ENCODE data around the gene RMC1.
A peak's percentile ranks its signal among the peaks of the same experiment; 100 is the strongest.
"Not testable (repeated sequence)": the region's sequence is repeated elsewhere in the genome, so short reads cannot be mapped to it uniquely, and the experiment has no call there.

RMC1 gene

GRCh38 chr18:23503038-23503962, at the start of gene RMC1:
Gene RMC1 (plus strand): TSS chr18:23503511. CDS start chr18:23503619, 108 bp downstream.
- DNase-seq, result peak; percentile 94

GRCh38 chr18:23453680-23454058, 49.6 kb upstream of the RMC1 start:
- peak; percentile 30 for DNase-seq

- no peak for DNase-seq
These were observed 46.5 kb upstream of the RMC1 start for GRCh38 chr18:23456835-23457234.

- peak; percentile 40 for DNase-seq
These were observed 44.3 kb upstream of the RMC1 start for GRCh38 chr18:23458830-23459529.

GRCh38 chr18:23459530-23459921, 43.8 kb upstream of the RMC1 start:
- DNase-seq, result no peak

- DNase-seq, result no peak
These were observed 42.7 kb upstream of the RMC1 start for GRCh38 chr18:23460285-23461273.

- DNase-seq, result no peak
These were observed 40.4 kb upstream of the RMC1 start for GRCh38 chr18:23462876-23463275.

GRCh38 chr18:23468753-23469459, 34.4 kb upstream of the RMC1 start:
- no peak for DNase-seq

- DNase-seq, result no peak
These were observed 32.5 kb upstream of the RMC1 start for GRCh38 chr18:23470620-23471387.

- DNase-seq, result no peak
These were observed 31.8 kb upstream of the RMC1 start for GRCh38 chr18:23471486-23471885.

GRCh38 chr18:23479829-23480505, 23.3 kb upstream of the RMC1 start:
- no peak for DNase-seq

- peak; percentile 46 for DNase-seq
These were observed 18.6 kb upstream of the RMC1 start for GRCh38 chr18:23484561-23485182.

- no peak for DNase-seq
These were observed 17.9 kb upstream of the RMC1 start for GRCh38 chr18:23485386-23485785.

GRCh38 chr18:23487738-23488570, 15.4 kb upstream of the RMC1 start:
- DNase-seq, result no peak

- not testable (repeated sequence) for DNase-seq
These were observed 13.7 kb upstream of the RMC1 start for GRCh38 chr18:23489586-23489985.

- peak; percentile 81 for DNase-seq
These were observed 9.7 kb upstream of the RMC1 start for GRCh38 chr18:23493654-23494053.

GRCh38 chr18:23494992-23495391, 8.3 kb upstream of the RMC1 start:
- no peak for DNase-seq

GRCh38 chr18:23495723-23496440, 7.4 kb upstream of the RMC1 start:
- no peak for DNase-seq

GRCh38 chr18:23498117-23498516, 5.2 kb upstream of the RMC1 start:
- no peak for DNase-seq
